Ectodermal cell (in vitro differentiated cells): Measurements from ENCODE around the gene MAN2C1.
A peak's percentile ranks its signal among the peaks of the same experiment; 100 is the strongest.
"Not testable (repeated sequence)": the region's sequence is repeated elsewhere in the genome, so short reads cannot be mapped to it uniquely, and the experiment has no call there.

Source experiments
- H3K27ac ChIP-seq: 2 replicates; pipeline ENCODE4 v1.7.0; 2013; ENCODE audit warnings: mild to moderate bottlenecking, low read depth, low read length; ENCODE audit not compliant: insufficient read depth, poor library complexity, severe bottlenecking
- H3K27me3 ChIP-seq: 2 replicates; pipeline ENCODE4 v1.7.0; 2013; ENCODE audit warnings: mild to moderate bottlenecking, low read length; ENCODE audit not compliant: insufficient read depth, control insufficient read depth, poor library complexity, severe bottlenecking
- H3K36me3 ChIP-seq: one replicate; pipeline ENCODE4 v1.7.0; 2013; ENCODE audit warnings: low read length; ENCODE audit not compliant: control insufficient read depth, insufficient read depth
- H3K4me1 ChIP-seq: one replicate; pipeline ENCODE4 v1.7.0; 2013; ENCODE audit warnings: low read length; ENCODE audit not compliant: control insufficient read depth, insufficient read depth
- H3K4me3 ChIP-seq: 2 replicates; pipeline ENCODE4 v1.7.0; 2013; ENCODE audit warnings: low read depth, low read length, control low read depth; ENCODE audit not compliant: insufficient read depth
- H3K9me3 ChIP-seq: 2 replicates; pipeline ENCODE4 v1.7.0; 2013; ENCODE audit warnings: mild to moderate bottlenecking, low read length, moderate library complexity; ENCODE audit not compliant: control insufficient read depth
- whole genome bisulfite sequencing, 2 experiments: methylation state at CpG; one replicate each; pipeline ENCODE4 v1.1.7; 2013; ENCODE audit warnings: missing lambda C conversion rate in 2 of 2; 5-methylcytosine and 5-hydroxymethylcytosine counted together

MAN2C1 gene

DNA sequence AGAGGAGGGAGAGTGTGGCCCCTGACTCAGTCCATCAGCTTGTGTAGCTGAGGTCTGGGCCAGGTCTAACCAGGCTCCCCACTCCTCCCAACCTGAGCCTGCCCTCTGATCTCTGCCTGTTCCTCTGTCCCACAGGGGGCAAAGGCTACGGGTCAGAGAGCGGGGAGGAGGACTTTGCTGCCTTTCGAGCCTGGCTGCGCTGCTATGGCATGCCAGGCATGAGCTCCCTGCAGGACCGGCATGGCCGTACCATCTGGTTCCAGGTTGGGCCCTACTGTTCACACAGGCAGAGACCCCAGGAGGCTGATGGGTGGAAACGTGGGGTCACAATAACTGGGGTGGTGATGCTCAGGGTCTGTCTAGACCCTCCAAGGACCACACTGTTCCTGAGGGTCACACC, 14.8 kb downstream of the MAN2C1 start:
- Histone ChIP-seq H3K36me3 (peaks cover 9% of the 10 kb centered on the region), H3K9me3 (no peaks in the 10 kb centered on the region), H3K4me1 (peaks cover 2% of the 10 kb centered on the region), H3K27me3 (peaks cover 12% of the 10 kb centered on the region), H3K27ac (no peak overlapping the region), H3K4me3 (no peak overlapping the region)
- WGBS, 2 experiments, result 89 to 92% methylated on average over 7 of the region's 7 CpGs

DNA sequence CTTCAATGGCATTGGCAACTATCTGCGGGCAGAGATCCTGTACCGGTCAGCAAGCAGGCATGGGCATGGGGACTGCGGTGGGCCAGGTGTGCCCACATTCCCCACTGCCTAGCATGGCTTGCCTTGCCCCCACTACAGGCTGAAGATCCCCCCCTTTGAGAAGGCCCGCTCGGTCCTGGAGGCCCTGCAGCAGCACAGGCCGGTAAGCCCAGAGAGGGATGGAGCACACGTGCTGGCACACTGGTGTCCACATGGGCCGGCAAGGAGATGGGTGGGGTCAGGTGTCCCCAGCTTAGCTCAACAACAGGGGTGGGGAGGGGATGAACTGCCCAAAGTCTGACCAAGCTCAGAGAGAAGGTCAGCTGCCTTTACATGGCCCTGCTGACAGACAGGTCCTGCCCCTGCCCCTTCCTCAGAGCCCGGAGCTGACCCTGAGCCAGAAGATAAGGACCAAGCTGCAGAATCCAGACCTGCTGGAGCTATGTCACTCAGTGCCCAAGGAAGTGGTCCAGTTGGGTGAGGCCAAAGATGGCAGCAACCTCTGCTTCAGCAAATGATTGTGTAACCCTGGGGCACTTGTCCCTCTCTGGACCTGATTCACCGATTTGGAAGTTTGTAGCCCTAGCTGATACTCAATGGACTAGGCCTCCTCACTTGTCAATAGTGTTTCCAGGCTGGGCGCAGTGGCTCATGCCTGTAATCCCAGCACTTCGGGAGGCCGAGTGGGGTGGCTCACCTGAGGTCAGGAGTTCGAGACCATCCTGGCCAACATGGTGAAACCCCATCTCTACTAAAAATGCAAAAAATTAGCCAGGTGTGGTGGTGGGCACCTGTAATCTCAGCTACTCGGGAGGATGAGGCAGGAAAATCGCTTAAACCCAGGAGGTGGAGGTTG, 16.0 kb downstream of the MAN2C1 start:
- WGBS, 2 experiments, result 96% methylated on average over 16 of the region's 16 CpGs
- H3K27me3 ChIP-seq, result peaks cover 24% of the 10 kb centered on the region
- H3K36me3 ChIP-seq, result peaks cover 5% of the 10 kb centered on the region
- peaks cover 7% of the 10 kb centered on the region for H3K4me1 ChIP-seq
- no peak overlapping the region for H3K4me3 ChIP-seq
- no peak overlapping the region for H3K27ac ChIP-seq
- H3K9me3 ChIP-seq, result no peaks in the 10 kb centered on the region

DNA sequence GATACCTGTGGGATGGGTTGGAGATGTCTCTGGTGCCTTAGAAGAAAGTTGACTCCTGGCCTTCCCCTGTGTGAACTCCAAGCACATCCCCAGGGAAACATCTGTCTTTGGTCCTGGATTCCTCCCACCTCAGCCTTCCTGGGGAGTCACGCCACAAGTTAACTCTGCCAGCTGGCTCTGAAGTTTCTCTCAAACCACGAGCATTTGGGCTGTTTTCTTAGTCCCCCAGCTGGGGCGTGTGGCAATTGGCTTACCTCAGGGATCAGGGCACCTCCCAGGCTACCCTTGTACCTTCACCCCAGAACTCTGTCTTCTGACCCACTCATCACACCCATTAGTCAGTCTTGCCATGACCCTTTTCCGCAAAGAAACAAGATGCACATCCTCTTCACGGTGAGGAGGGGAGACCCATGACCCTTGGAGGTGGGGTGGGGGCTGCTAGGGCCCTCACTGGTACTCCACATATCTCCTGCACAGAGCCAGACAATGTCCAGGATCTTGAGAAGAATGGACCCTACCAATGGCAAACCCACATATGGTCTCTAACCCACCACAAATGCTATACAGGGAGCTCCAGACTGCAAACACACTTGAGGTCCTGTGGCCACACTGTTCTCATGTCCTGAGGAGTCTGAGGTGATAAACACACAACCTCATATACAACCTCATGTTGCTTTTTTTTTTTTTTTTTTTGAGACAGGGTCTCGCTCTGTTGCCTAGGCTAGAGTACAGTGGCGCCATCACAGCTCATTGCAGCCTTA, 17.6 kb downstream of the MAN2C1 start:
- Histone ChIP-seq H3K4me3 (no peak overlapping the region), H3K27me3 (peaks cover 40% of the 10 kb centered on the region), H3K9me3 (no peaks in the 10 kb centered on the region), H3K27ac (no peak overlapping the region), H3K36me3 (no peaks in the 10 kb centered on the region), H3K4me1 (peaks cover 7% of the 10 kb centered on the region)
- 88 to 93% methylated on average over 7 of the region's 7 CpGs for WGBS, 2 experiments

DNA sequence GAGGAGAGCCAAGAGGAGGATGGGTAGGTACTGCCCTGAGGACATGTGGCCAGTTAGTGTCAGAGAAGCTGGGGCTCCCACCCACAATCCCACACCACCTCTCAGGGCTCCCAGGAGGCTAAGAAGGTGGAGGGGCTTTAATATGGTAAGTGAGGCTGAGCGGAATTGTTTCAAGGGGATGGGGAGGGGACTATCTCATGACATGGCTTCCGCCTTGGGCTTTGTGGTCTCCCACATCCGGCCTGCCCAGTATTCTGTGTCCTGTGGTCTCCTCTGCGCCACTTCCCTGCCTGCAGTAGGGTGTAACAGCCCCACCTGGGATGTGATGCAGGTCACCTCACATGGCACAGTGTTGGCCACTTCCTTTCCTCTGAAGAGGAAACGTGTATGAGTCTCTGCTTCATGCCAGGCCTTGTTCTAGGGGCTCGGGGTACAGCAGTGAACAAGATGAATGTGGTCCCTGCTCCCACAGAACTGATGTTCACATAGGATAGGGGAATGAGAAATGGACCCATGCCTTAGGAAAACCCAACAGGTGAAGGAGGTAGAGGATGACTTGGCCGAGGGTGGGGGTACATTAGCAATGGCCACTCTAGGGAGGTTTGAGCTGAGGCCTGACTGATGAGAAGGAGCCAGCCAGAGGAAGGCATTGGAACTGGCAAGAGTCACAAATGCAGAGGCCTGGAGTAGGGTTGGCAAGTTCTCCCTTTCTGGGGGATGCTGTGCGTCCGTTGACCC, 18.4 kb downstream of the MAN2C1 start:
- Histone ChIP-seq H3K4me1 (peaks cover 7% of the 10 kb centered on the region), H3K9me3 (no peaks in the 10 kb centered on the region), H3K27me3 (peaks cover 47% of the 10 kb centered on the region), H3K4me3 (no peak overlapping the region), H3K36me3 (no peaks in the 10 kb centered on the region), H3K27ac (no peak overlapping the region)
- WGBS, 2 experiments, result 92 to 95% methylated on average over 9 of the region's 9 CpGs

DNA sequence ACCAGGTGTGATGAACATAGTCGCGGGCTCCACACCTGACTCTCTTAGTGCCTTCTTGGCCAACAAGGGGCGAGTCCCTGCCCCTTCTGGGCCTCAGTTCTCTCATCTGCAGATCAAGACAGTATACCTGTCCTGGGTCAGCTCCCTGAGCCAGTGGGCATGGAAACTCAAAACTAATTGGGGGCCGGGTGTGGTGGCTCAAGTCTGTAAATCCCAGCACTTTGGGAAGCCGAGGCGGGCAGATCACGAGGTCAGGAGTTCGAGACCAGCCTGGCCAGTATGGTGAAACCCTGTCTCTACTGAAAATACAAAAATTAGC, 19.1 kb downstream of the MAN2C1 start:
- H3K27ac ChIP-seq, H3K4me1 ChIP-seq, H3K4me3 ChIP-seq, H3K9me3 ChIP-seq, H3K36me3 ChIP-seq: not testable (repeated sequence)
- peaks cover 47% of the 10 kb centered on the region for H3K27me3 ChIP-seq
- WGBS, 2 experiments, result 90 to 92% methylated on average over 8 of the region's 8 CpGs

DNA sequence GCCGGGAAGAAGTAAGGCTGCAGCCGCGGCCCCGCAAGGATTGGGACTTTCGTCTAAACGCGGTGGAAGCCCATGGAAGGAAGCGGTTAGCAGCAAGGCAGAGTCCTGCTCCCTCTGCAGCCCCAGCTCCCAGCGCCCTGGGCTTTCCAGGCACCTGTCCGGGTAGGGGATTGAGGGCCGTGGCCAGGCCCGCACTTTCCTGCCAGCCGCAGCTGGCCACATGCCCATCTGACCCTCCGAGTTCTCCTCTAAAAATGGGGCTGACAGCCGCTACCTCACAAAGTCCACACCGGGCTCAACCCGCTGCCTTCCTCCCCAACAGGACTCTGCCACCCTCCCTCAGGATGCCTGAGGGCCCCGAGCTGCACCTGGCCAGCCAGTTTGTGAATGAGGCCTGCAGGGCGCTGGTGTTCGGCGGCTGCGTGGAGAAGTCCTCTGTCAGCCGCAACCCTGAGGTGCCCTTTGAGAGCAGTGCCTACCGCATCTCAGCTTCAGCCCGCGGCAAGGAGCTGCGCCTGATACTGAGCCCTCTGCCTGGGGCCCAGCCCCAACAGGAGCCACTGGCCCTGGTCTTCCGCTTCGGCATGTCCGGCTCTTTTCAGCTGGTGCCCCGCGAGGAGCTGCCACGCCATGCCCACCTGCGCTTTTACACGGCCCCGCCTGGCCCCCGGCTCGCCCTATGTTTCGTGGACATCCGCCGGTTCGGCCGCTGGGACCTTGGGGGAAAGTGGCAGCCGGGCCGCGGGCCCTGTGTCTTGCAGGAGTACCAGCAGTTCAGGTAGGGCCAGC, 19.7 kb downstream of the MAN2C1 start:
- 43 to 45% methylated on average over 46 of the region's 46 CpGs for WGBS, 2 experiments

DNA sequence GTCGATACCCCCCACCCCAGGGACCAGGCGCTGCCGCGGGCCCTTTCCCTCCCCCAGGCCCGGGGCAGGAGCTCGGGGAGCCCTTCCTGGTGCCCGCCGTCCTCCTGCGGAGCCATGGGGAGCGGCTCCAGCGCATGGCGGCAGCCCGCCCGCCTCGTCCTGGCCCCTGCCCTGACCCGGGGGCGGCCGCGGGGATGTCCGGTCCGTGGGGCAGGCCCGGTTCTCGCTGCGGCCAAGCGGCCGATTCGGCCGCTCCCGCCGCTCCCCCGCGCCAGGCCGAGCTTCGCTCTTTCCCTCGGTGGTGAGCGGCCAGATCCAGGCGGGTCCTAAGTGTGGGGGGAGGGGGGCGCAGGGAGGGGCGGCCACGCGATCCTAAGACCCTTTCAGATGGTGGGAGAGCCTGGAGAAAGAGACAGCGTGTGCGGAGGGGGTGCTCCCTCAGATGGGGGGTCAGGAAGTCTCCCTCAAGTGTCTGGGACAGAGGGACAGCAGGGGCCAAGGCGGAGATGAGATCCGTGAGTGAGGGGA, 20.3 kb downstream of the MAN2C1 start:
- H3K27me3 ChIP-seq, result peaks cover 47% of the 10 kb centered on the region
- no peaks in the 10 kb centered on the region for H3K9me3 ChIP-seq
- no peaks in the 10 kb centered on the region for H3K36me3 ChIP-seq
- 0% methylated on average over 45 of the region's 45 CpGs for WGBS, 2 experiments
- H3K4me3 ChIP-seq, result peak overlapping the region; percentile 71
- H3K4me1 ChIP-seq, result peaks cover 7% of the 10 kb centered on the region
- H3K27ac ChIP-seq, result no peak overlapping the region

More for the DNA sequence above, 19.7 kb downstream of the MAN2C1 start:
- Histone ChIP-seq H3K4me1 (peaks cover 7% of the 10 kb centered on the region), H3K9me3 (no peaks in the 10 kb centered on the region), H3K27me3 (peaks cover 47% of the 10 kb centered on the region), H3K36me3 (no peaks in the 10 kb centered on the region), H3K4me3 (peak overlapping the region; percentile 71), H3K27ac (no peak overlapping the region)

DNA sequence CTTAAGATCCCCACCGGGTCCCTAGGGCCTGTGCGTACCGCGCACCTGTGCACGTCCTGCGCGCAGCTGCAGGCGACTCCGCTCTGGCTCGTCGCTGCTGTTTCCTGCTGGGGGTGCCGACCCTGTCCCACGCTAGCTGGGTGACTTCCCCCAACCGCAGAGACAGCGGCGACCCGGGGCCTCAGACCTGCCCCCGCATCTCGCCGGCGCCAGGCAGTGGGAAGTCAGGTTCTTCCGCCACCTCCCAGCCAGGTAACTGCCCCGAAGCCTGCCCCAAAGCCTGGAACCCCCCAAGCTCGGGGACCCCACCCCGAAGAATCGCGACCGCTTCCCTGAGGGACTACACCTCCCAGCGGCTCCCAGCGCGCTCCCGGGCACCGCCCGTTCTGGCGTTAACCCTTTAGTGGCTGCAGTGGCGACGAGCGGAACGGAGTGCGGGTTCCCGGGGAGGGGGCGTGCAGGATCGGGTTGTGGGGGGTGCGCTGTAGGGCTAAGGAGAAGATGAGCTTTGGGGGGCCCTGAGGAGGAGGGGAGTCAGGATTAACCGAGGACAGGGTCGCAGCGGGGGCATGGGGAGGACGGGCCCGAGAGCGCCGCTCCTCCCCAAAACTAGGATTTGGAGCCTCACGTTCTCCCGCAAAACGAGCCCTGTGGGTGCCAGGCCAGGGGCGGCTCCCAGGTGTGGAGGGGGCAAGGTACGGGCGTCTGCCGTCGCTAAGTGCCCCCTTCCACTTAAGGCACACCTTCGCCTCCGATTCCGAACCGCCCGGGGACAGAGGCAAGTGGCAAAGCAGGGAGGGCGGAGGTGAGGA, 21.0 kb downstream of the MAN2C1 start:
- H3K4me3 ChIP-seq, result peak overlapping the region; percentile 71

DNA sequence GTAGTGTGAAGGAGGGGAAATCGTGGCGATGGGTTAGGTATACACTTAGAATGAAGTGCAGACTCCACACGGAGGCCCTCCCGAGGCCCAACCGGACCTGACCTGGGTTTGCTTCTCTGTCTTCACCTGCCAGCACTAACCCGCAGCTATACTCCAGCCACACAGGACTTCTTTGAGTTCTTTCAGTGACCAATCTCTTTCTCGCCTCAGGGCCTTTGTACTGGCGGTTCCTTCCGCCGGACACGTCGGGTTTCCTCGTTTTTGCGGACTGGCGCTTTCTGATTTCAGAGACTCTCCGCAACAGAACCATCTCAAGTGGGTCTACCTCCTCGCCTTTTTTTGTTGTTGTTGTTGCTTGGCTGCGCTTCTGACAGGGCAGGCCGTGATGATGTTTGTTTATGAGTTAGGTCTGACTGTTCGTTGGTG, 21.6 kb downstream of the MAN2C1 start, which contains the start of gene NEIL1:
Gene NEIL1, plus strand, starts transcription at position 244 of the 426 bp plus-strand sequence. CDS start 1,867 bp downstream, outside the sequence.
- H3K4me1 ChIP-seq, result peaks cover 7% of the 10 kb centered on the region
- no peaks in the 10 kb centered on the region for H3K9me3 ChIP-seq
- H3K36me3 ChIP-seq, result no peaks in the 10 kb centered on the region
- H3K27me3 ChIP-seq, result peaks cover 47% of the 10 kb centered on the region
- no peak within 1 kb of the TSS for H3K27ac ChIP-seq
- WGBS, 2 experiments, result 23 to 24% methylated on average over 20 of the region's 20 CpGs
- peak within 1 kb of the TSS; percentile 71 for H3K4me3 ChIP-seq

More for the DNA sequence above, 21.0 kb downstream of the MAN2C1 start:
- Histone ChIP-seq H3K9me3 (no peaks in the 10 kb centered on the region), H3K4me1 (peaks cover 7% of the 10 kb centered on the region), H3K36me3 (no peaks in the 10 kb centered on the region), H3K27me3 (peaks cover 47% of the 10 kb centered on the region), H3K27ac (no peak overlapping the region)
- 1% methylated on average over 65 of the region's 65 CpGs for WGBS, 2 experiments
